Measurements from ENCODE around the gene NDE1. TPM values are rescaled to one million over a fixed set of nuclear protein-coding genes. Genes with fewer than 3 reads are reported as not detected.
A peak's percentile ranks its signal among the peaks of the same experiment; 100 is the strongest.

NDE1 gene
- total RNA-seq, 1 donor from 2014 or later = 31.4 TPM

DNA sequence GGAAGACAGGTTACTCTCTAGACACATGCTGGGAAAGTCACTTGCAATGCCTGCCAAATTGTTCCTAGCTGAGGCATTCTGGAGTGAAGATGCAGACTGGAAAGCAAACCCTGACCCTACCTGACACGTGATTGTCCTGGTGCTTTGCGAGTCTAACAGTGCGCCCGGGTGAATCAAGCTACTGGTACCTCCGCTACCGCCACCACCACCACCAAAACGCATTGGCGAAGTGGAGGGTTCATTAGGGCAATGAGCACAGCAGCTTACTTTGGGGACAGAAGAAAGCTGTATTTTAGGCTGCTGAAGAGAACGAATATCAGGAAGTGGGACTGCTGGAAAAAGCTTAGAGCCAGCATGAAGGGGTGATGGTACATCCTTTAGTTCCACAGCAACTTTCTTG lies 14.1 kb upstream of the NDE1 start:
- H3K4me3 ChIP-seq (ENCODE audit: low read depth, low read length) = no peak overlapping the region
- peaks cover 3% of the 10 kb centered on the region for H3K36me3 ChIP-seq (ENCODE audit: control insufficient read depth, insufficient read depth, low read length)
- no peaks in the 10 kb centered on the region for H3K27me3 ChIP-seq (ENCODE audit: control insufficient read depth, insufficient read depth, low read length)
- DNase-seq (ENCODE audit: low read depth) = no peak
- no peak for TF ChIP-seq CTCF (IDR thresholded peaks at IDR 0.05; ENCODE audit: insufficient read depth, low read length, poor library complexity, severe bottlenecking)

- Histone ChIP-seq H3K4me3 (ENCODE audit: low read depth, low read length) (no peak overlapping the region), H3K27me3 (ENCODE audit: control insufficient read depth, insufficient read depth, low read length) (no peaks in the 10 kb centered on the region), H3K36me3 (ENCODE audit: control insufficient read depth, insufficient read depth, low read length) (peaks cover 3% of the 10 kb centered on the region)
- no peak for DNase-seq (ENCODE audit: low read depth)
- TF ChIP-seq CTCF (IDR thresholded peaks at IDR 0.05; ENCODE audit: insufficient read depth, low read length, poor library complexity, severe bottlenecking) = no peak
These were observed 13.6 kb upstream of the NDE1 start for GRCh38 chr16:15636392-15636873.

GRCh38 chr16:15639061-15639568 lies 10.9 kb upstream of the NDE1 start:
- H3K36me3 ChIP-seq (ENCODE audit: control insufficient read depth, insufficient read depth, low read length) = peaks cover 3% of the 10 kb centered on the region
- H3K27me3 ChIP-seq (ENCODE audit: control insufficient read depth, insufficient read depth, low read length) = no peaks in the 10 kb centered on the region
- no peak for DNase-seq (ENCODE audit: low read depth)
- no peak overlapping the region for H3K4me3 ChIP-seq (ENCODE audit: low read depth, low read length)
- no peak for TF ChIP-seq CTCF (IDR thresholded peaks at IDR 0.05; ENCODE audit: insufficient read depth, low read length, poor library complexity, severe bottlenecking)

DNA sequence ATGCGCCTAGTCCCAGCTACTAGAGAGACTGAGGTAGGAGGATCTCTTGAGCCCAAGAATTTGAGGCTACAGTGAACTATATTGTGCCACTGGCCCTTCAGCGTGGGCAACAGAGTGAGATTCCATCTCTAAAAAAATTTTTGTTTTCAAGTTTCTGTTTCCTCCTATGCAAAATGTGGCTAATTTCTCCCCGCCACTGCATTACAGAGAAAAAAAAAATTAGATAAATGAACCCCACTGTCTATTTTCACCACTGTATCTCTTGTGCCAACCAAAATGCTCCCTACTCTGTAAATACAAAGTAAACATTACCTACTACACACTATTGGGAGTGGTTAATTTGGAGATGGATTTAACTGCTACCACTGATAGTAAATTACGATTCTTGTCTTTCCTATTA lies 9.1 kb upstream of the NDE1 start:
- no peak for DNase-seq (ENCODE audit: low read depth)
- no peaks in the 10 kb centered on the region for H3K36me3 ChIP-seq (ENCODE audit: control insufficient read depth, insufficient read depth, low read length)
- no peak for TF ChIP-seq CTCF (IDR thresholded peaks at IDR 0.05; ENCODE audit: insufficient read depth, low read length, poor library complexity, severe bottlenecking)
- no peaks in the 10 kb centered on the region for H3K27me3 ChIP-seq (ENCODE audit: control insufficient read depth, insufficient read depth, low read length)
- no peak overlapping the region for H3K4me3 ChIP-seq (ENCODE audit: low read depth, low read length)

- TF ChIP-seq CTCF (IDR thresholded peaks at IDR 0.05; ENCODE audit: insufficient read depth, low read length, poor library complexity, severe bottlenecking) = no peak
- Histone ChIP-seq H3K36me3 (ENCODE audit: control insufficient read depth, insufficient read depth, low read length) (no peaks in the 10 kb centered on the region), H3K27me3 (ENCODE audit: control insufficient read depth, insufficient read depth, low read length) (no peaks in the 10 kb centered on the region), H3K4me3 (ENCODE audit: low read depth, low read length) (peak overlapping the region; percentile 90)
- no peak for DNase-seq (ENCODE audit: low read depth)
These were observed 8.1 kb upstream of the NDE1 start for GRCh38 chr16:15641753-15642556.

Data from kidney epithelial cell (primary cell).